Smooth muscle cell (in vitro differentiated cells): ENCODE data around the gene ZNF44. TPM values are rescaled to one million over a fixed set of nuclear protein-coding genes. Genes with fewer than 3 reads are reported as not detected.

Experiments used
- DNase-seq: peaks from one replicate; lab custom pipeline; 2025; ENCODE audit not compliant: unreplicated experiment; lab: John Stamatoyannopoulos, UW
- H2AFZ ChIP-seq: fragments of 200-600 bp; sonication (generic); 2 replicates; pipeline ENCODE4 v1.6.0; 2016; ENCODE audit warnings: antibody characterized with exemption, low read depth, mild to moderate bottlenecking
- H3F3A ChIP-seq: fragments of 200-600 bp; sonication (generic); 2 replicates; pipeline ENCODE4 v1.6.0; 2017; ENCODE audit warnings: antibody characterized with exemption, low read depth
- H3K27ac ChIP-seq: fragments of 200-600 bp; sonication (generic); 2 replicates; pipeline ENCODE4 v1.5.1; 2016; ENCODE audit warnings: low read depth, mild to moderate bottlenecking
- H3K27me3 ChIP-seq: fragments of 200-600 bp; sonication (generic); 2 replicates; pipeline ENCODE4 v1.6.1; 2016; ENCODE audit warnings: low read depth, mild to moderate bottlenecking
- H3K36me3 ChIP-seq: fragments of 200-600 bp; sonication (generic); 2 replicates; pipeline ENCODE4 v1.5.1; 2016; ENCODE audit warnings: low read depth
- H3K4me1 ChIP-seq: fragments of 200-600 bp; sonication (generic); 2 replicates; pipeline ENCODE4 v1.5.1; 2016; ENCODE audit warnings: low read depth
- H3K4me2 ChIP-seq: fragments of 200-600 bp; sonication (generic); 2 replicates; pipeline ENCODE4 v1.6.0; 2016; ENCODE audit warnings: mild to moderate bottlenecking
- H3K4me3 ChIP-seq: fragments of 200-600 bp; sonication (generic); 2 replicates; pipeline ENCODE4 v1.5.1; 2016; ENCODE audit warnings: mild to moderate bottlenecking
- H3K79me2 ChIP-seq: fragments of 200-600 bp; sonication (generic); 2 replicates; pipeline ENCODE4 v1.6.0; 2016; ENCODE audit warnings: low read depth, mild to moderate bottlenecking
- H3K9ac ChIP-seq: fragments of 200-600 bp; sonication (generic); 2 replicates; pipeline ENCODE4 v1.6.0; 2016; ENCODE audit warnings: low read depth
- H3K9me3 ChIP-seq: fragments of 200-600 bp; sonication (generic); replicated peaks from 2 replicates; pipeline ENCODE4 v1.5.1; 2016; ENCODE audit warnings: low read depth
- H4K20me1 ChIP-seq: fragments of 200-600 bp; sonication (generic); 2 replicates; pipeline ENCODE4 v1.6.0; 2016; ENCODE audit warnings: low read depth
- CTCF ChIP-seq: fragments of 200-600 bp; sonication (generic); IDR thresholded peaks from 2 replicates; pipeline ENCODE4 v1.5.1; 2017; ENCODE audit warnings: borderline replicate concordance, mild to moderate bottlenecking, antibody characterized with exemption; ENCODE audit not compliant: insufficient read depth, poor library complexity, severe bottlenecking
- WGBS: methylation state at CpG from one replicate; pipeline ENCODE4 v1.1.7; 2016; ENCODE audit warnings: low lambda C conversion rate; 5-methylcytosine and 5-hydroxymethylcytosine counted together
- polyA plus RNA-seq: library from polyadenylated mRNA; unstranded; fragments of >200 nt; fragmentation: Nextera tagmentation; extraction: Ambion mirVana; gene quantifications from 2 replicates; pipeline ENCODE4 v1.2.1, GENCODE V29; 2016
- total RNA-seq: library from RNA; depleted of rRNA; stranded (reverse); fragments of >200 nt; gene quantifications from 2 replicates; pipeline ENCODE4 v1.2.3, GENCODE V29; 2014

Gene ZNF44
- total and polyA plus RNA-seq, 2 experiments from 2014 or later: 3.2 to 5.8 TPM

GRCh38 chr19:12260236-12260635 lies 34.4 kb downstream of the ZNF44 start:
- TF ChIP-seq CTCF: no peak
- H3K4me2 ChIP-seq: no peak overlapping the region
- H3K9ac ChIP-seq: no peak overlapping the region
- no peak overlapping the region for H3K4me3 ChIP-seq
- no peaks in the 10 kb centered on the region for H3F3A ChIP-seq
- no peaks in the 10 kb centered on the region for H3K36me3 ChIP-seq
- no peaks in the 10 kb centered on the region for H3K4me1 ChIP-seq
- no peak overlapping the region for H3K27ac ChIP-seq
- DNase-seq: no peak
- H2AFZ ChIP-seq: no peak overlapping the region
- peaks cover 8% of the 10 kb centered on the region for H3K9me3 ChIP-seq
- H3K27me3 ChIP-seq: no peaks in the 10 kb centered on the region
- 97% methylated on average over 23 of the region's 23 CpGs for WGBS
- H4K20me1 ChIP-seq: no peaks in the 10 kb centered on the region
- H3K79me2 ChIP-seq: no peaks in the 10 kb centered on the region

GRCh38 chr19:12255372-12255771 lies 39.3 kb downstream of the ZNF44 start:
- Histone ChIP-seq H3K36me3 (peaks cover 3% of the 10 kb centered on the region), H3K9ac (no peak overlapping the region), H3K9me3 (peaks cover 4% of the 10 kb centered on the region), H3K4me3 (no peak overlapping the region), H3K27me3 (no peaks in the 10 kb centered on the region), H3K79me2 (no peaks in the 10 kb centered on the region), H2AFZ (no peak overlapping the region), H3K4me2 (no peak overlapping the region), H3K4me1 (no peaks in the 10 kb centered on the region), H3F3A (no peaks in the 10 kb centered on the region), H3K27ac (no peak overlapping the region), H4K20me1 (no peaks in the 10 kb centered on the region)
- 87% methylated on average over 3 of the region's 3 CpGs for WGBS
- no peak for TF ChIP-seq CTCF
- no peak for DNase-seq

GRCh38 chr19:12247644-12248222 lies 47.0 kb downstream of the ZNF44 start:
- H3K79me2 ChIP-seq: no peaks in the 10 kb centered on the region
- no peak for DNase-seq
- no peak overlapping the region for H3K9ac ChIP-seq
- H3K36me3 ChIP-seq: peaks cover 59% of the 10 kb centered on the region
- H3K4me1 ChIP-seq: no peaks in the 10 kb centered on the region
- no peaks in the 10 kb centered on the region for H3K27me3 ChIP-seq
- H3K27ac ChIP-seq: no peak overlapping the region
- WGBS: 97% methylated on average over 5 of the region's 5 CpGs
- no peak overlapping the region for H3K4me2 ChIP-seq
- TF ChIP-seq CTCF: no peak
- H2AFZ ChIP-seq: no peak overlapping the region
- H3F3A ChIP-seq: no peaks in the 10 kb centered on the region
- no peak overlapping the region for H3K4me3 ChIP-seq
- H4K20me1 ChIP-seq: no peaks in the 10 kb centered on the region
- H3K9me3 ChIP-seq: peaks cover 61% of the 10 kb centered on the region

GRCh38 chr19:12244370-12244769 lies 50.3 kb downstream of the ZNF44 start:
- Histone ChIP-seq H4K20me1 (no peaks in the 10 kb centered on the region), H3K79me2 (no peaks in the 10 kb centered on the region), H3K9me3 (peaks cover 52% of the 10 kb centered on the region), H3K4me3 (no peak overlapping the region), H3K4me2 (no peak overlapping the region), H3K36me3 (peaks cover 50% of the 10 kb centered on the region), H2AFZ (no peak overlapping the region), H3K9ac (no peak overlapping the region), H3K4me1 (no peaks in the 10 kb centered on the region), H3F3A (no peaks in the 10 kb centered on the region), H3K27me3 (no peaks in the 10 kb centered on the region), H3K27ac (no peak overlapping the region)
- DNase-seq: no peak
- TF ChIP-seq CTCF: no peak
- 93% methylated on average over 2 of the region's 2 CpGs for WGBS
